B cell (primary cell): Measurements from ENCODE around the gene HRK.

Experiments used
- EZH2 ChIP-seq: IDR thresholded peaks from 2 replicates; pipeline ENCODE4 v1.6.1; 2012; ENCODE audit warnings: borderline replicate concordance, low read depth, mild to moderate bottlenecking, moderate library complexity, low read length; ENCODE audit not compliant: insufficient read depth, poor library complexity, severe bottlenecking
- TF ChIP-seq, protein P1 (sequence below): fragments of 200-600 bp; IDR thresholded peaks from one replicate; pipeline ENCODE4 v1.8.0; 2022; ENCODE audit warnings: antibody characterized with exemption, mild to moderate bottlenecking

DNA sequence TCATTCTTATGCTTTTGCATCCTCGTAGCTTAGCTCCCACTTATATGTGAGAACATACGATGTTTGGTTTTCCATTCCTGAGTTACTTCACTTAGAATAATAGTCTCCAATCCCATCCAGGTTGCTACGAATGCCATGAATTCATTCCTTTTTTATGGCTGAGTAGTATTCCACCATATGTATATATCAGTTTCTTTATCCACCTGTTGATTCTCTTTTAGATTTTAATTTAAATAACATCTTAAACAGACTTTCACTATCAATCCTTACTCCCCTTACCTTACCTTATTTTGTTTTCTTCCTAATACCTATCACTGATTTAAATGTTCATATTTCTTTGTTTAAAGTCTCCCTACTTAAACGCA is 29.0 kb upstream of the HRK start:
- TF ChIP-seq, protein P1, sequence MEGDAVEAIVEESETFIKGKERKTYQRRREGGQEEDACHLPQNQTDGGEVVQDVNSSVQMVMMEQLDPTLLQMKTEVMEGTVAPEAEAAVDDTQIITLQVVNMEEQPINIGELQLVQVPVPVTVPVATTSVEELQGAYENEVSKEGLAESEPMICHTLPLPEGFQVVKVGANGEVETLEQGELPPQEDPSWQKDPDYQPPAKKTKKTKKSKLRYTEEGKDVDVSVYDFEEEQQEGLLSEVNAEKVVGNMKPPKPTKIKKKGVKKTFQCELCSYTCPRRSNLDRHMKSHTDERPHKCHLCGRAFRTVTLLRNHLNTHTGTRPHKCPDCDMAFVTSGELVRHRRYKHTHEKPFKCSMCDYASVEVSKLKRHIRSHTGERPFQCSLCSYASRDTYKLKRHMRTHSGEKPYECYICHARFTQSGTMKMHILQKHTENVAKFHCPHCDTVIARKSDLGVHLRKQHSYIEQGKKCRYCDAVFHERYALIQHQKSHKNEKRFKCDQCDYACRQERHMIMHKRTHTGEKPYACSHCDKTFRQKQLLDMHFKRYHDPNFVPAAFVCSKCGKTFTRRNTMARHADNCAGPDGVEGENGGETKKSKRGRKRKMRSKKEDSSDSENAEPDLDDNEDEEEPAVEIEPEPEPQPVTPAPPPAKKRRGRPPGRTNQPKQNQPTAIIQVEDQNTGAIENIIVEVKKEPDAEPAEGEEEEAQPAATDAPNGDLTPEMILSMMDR = no peak
- no peak for TF ChIP-seq EZH2
